GM19193 (cell line): ENCODE results near the gene OSM.

Experiments used
- POLR2A ChIP-seq: IDR thresholded peaks from 4 replicates; pipeline ENCODE4 v1.6.1; 2011; ENCODE audit not compliant: insufficient read depth, insufficient read length; ENCODE audit errors: extremely low read depth

OSM gene

DNA sequence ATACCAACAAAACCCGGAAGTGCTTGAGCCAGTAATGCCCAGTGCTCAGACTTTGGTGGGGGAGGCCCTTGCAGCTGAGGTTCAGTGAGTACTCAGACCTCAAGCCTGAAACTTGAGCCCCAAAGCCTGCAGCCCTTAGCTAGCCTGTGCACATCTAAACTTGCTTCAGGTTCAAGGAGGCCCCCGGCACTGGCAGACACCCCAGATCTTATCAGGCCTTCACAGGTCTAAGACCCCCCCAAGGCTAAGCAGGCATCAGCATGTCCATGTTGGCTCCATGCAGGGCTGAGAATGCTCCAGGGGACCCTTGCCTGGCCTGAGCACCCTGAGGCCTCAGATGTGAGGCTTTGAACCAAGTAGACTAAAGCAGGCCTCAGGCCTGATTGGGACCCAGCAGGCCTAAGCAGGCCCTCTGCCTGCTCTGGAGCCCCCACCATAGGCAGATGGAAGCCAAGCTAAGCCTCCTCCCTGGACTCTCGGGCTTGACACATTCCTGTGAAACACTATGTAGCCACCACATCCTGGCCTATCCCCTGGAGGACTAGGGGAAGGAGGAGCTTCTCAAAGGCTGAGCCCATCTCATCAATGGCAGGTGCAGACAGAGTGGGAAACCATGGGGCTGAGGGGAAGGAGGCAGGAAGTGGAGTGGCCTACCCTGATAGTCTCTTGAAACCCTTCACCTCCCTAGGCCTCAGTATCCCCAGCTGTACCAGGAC lies 23.8 kb upstream of the OSM start:
- TF ChIP-seq POLR2A: peak; percentile 0

DNA sequence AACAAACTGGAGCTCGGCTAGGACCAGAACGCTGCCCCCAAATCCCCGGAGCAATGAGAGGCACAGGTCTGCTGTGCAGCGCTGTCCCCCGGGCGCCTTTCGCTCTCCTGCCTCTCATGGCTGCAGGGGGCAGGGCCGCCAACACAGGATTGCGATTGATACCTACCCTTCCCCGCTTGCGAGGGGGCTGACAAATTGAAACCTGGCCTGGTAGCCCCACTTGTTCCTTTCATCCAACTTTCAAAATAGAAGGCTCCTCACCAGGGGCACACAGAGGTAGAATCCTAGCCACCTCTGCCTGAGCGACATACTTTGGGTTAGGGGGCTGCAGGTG lies 23.3 kb upstream of the OSM start:
- no peak for TF ChIP-seq POLR2A

DNA sequence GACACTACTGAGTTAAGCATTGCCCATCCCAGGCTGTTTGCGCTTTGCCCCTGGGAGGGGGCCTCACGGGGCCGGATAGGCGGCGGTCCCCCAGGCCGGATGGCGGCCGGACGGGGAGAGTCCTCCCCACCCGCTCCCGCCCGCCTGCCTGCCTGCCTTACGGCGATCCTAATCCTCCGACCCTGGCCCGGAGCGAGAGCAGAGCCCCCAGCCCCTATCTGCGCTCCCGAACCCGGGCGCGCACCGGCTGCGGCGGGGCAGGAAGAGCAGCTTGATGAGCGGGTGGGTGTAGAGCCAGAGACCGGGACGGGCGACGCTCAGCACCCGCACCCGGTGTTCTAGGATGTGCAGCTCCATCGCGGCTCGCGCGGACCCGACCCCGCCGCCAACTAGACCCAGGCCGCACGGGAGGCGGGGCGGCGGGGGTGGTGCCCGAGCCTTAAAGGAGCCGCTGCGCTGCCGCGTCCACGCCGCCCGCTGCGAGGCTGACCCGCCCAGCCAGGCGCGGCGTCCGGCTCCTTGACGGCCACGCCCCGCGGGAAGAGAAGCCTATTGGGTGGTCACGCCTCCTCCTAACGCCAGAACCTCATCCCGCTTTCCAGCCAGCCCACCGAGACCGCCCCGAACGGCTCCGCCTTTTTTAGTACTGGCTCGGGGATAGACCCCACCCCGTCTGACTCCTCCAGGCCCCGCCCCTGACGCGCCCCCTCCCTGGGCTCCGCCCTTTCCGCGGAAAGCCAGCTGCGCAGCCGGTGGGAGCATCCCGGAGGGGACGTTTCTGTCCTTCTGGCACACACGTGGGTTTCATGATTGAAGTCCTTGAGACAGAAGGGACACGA lies 22.7 kb upstream of the OSM start, which contains the start of gene CASTOR1:
Gene CASTOR1, minus strand, starts transcription at position 365 of the 839 bp plus-strand sequence. Its CDS starts 8 bp downstream, at position 357.
- TF ChIP-seq POLR2A: peak; percentile 50

DNA sequence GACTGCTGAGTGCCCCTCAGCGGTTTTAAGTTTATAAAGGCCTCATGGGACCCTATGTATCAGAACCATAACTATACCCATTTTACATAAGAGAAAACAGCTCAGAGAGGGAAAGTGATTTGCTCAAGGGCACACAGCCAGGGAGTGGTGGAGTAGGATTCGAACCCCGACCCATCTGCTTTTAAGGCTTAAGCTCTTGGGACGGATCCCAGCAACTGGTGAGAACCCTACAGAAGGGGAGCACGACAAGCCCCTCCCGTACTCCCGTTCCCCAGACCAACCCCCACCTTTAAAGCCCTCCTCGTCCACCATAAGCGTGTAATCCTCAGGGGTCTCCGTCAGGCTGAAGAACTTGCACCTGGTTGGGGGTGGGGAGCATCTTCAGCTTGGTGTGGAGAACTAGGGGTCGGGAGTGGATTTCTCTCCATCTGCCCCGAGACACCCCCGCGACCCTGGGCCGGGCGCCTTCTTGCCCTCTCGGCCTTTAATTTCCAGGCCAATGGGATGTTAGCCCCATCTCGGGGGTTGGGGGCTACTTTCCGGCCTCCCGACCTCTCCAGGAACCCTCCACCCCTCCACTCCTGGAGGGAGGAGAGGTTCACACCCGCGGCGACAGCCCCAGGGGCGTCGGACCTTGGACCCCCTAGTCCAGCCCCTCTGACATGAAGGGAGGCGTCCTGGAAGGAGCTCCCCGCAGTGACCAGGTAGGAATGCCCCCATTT lies 21.9 kb upstream of the OSM start:
- no peak for TF ChIP-seq POLR2A

DNA sequence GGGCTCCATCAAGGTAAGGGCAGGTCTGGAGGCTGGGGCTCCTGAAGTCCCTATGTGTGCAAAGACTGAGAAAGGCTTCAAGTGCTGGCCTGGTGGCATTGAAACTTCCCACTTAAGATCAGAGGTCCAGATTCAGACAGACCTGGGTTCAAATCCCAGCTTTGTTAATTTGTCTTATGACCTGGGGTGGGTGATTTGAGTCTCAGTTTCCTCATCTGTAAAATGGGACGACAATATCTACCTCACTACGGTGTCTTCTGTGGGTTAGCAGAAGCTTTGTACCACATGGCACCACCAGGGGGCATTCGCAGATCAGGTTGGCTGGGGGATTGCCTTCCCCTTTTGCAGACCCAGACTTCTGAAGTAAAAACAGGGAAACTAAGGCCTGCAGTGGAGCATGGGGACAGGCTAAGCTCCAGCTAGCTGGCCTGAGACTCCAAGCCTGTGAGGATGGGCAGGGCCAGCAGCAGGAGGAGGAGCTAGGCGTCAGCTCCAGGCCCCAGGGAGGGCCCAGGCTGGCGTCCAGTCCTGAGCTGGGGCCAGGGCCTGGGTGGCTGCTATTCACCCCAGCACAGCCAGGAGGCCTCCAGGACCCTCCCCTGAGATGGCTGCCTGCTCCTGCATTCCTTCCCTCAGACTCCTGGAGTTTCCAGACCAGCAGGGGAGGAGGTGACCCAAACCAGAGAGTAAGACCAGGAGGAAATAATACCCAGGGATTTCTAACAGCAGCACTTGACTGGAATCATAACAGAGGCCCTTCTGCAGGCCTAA lies 21.2 kb upstream of the OSM start:
- no peak for TF ChIP-seq POLR2A

DNA sequence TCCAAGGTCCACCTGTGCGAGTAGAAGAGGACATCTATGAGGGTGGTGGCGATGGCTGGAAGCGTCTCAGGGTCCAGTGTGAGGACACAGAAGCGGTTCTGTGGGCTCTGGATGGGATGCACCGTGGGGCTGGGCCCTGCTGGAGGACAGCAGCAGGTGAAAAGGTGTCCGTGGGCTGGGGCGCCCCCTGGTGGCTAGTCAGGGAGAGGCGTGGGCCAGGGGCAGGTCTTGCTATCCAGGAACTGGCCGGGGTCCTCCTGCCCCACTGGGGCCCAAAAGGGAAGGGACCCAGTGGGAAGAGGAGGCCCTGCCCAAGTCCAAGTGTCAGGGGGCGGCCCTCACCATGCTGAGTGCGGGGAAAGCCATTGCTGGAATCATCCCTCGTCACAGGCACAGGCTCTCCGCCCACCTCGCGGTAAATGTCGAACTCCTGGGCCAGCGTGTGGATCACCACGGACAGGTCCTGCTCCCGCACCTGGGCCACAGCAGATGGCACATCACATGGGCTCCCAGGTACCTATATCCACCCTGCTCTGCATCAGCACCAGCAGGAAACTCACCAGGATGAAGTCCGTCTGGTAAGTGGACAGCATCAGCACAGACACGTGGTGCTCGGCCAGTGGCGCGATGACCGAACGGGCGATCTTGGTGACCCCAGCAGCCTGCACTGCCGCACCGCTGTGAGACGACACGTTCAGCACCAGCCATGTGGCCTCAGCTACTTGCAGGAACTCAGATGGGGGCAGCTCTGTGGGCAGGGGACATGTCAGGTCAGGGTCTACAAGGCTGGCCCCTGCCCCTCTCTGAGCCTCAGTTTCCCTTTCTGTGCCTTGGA lies 20.4 kb upstream of the OSM start:
- TF ChIP-seq POLR2A: no peak

DNA sequence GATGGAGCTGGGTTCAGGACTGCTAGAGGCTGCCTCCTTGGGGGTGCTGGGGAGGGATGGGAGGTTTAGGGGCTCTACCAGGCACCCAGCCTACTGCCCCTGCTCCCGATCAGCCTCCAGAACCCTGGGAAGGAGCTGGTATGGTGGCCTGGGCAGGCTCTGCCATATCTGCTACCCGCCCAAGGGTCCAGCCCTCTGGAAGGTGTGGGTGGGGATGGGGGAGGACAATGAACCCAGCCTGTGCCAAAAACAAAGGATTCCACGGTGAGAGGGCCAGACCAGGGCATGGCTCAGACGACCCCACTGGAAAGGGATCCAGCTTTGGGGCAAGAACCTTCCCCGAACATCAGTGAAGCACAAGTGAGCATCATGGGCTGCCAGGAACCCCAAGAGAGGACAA lies 19.7 kb upstream of the OSM start:
- no peak for TF ChIP-seq POLR2A

DNA sequence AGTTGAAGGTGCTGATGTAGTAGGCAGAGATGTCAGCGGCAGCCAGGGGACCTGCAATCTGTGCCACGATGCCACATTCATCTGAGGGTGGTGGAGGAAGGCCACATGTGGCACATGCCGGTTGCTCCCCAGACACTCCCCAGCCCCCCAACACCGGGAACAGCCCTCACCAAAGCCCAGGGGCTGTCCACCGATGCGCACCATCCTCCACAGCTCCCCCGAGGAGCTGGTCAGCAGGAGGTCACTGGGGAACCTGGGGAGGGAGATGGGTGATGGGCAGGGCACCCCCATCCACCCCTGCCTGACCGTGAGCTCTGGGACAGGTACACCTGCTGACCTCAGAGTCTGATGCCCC lies 19.2 kb upstream of the OSM start:
- TF ChIP-seq POLR2A: no peak

DNA sequence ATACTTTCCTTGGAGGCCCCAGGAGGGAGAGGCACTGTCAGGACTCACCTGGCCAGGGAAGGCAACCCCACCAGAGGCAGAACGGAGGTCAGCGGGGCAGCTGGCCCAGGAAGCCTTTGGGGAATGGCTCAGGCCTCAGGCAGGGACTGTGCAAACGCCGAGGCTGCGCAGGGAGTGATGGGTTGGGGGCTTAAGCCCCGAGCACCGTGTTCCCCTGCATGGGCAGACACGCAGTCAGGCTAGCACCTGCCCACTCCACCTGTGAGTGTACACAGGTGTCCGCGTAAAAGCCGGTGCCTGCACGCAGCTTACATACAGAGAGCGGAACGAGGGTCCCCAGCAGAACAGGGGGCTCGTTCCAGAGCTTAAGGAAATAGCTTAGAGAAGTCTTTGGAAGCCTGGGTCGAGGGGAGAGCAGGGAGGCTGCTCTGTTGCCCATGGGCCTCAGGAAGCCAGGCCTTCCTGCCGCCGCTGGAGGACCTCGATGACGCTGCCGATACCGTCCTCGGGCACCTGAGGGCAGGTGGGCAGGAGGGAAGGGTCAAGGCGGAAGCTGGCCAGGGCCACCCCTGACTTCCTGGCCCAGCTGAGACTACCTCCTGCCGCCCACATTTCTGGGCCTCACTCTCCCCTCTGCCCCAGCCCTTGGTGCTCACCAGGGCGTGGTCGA lies 18.7 kb upstream of the OSM start:
- TF ChIP-seq POLR2A: no peak

DNA sequence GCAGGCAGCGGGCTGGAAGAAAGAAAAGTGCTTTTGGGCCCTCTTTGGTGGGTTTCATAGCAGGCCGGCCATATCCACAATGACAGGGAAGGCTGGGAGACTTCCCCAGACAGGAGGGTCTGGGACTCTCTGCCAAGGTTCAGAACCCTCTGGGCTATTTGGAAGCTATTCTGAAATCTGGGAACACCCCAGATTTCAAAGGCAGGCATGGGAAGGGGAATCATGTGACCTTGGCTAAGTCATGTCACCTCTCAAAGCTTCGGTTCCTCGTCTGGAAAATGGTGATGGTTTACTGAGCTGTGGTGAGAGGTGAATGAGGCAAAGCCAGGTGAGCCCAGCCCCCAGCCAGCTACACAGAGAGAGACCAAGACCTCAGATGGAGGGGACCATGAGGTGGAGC lies 18.0 kb upstream of the OSM start:
- no peak for TF ChIP-seq POLR2A

DNA sequence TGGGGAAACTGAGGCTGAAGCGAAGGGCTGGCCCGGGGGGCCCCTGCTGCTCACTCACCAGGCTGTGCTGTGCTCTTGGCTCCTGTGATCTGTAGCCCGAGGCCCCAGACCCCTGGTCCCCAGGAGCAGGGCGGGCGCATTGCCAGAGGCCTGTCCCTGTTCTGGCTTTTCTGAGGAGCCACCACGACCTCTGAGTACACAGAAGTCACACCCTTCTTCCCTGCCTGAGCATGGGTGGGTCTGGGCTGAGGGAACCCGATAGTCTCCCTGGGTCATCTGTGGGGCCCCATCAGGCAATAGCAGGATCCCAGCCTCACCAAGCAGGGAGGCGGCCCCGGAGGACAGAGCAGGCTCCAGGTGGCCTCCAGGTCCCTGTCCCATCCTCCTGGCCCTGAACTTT lies 17.5 kb upstream of the OSM start:
- no peak for TF ChIP-seq POLR2A

DNA sequence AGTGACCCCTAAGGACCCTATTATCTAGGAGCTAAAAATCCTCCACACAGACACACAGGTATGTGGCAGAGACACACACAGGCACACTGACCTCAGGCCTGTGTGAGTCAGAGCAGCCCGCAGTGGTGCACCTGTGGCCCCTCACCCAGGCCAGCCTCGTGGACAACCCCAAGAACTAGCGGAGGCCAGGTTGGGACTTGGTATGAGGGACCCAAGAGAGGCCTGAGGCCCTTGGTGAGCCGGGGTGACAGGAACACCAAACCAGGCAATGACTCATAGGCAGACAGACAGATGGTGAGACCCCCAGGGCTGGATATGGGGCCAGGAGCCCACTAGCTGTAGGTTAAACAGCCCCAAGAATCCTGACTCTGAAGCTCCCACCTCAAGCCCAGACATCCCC lies 16.7 kb upstream of the OSM start:
- no peak for TF ChIP-seq POLR2A

DNA sequence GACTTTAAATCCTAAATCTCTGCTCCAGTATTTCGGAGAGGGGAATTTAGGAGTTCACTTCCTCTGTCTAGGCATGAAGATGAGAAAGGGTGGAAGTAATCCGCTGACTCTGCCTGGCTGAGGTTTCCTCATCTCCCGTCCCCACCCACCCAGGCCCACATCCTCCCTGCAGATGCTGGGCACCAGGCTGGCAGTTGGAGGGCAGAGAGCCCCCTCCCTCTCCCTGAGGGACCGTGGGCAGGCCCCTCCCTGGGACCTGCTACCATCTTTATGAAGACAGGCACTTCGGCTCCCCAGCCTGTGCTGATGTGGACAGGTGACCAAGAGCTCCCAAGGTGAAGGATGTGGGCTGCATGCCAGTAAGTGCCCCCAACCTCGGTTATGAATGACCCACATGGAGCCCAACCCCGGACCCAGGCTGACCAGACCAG lies 16.0 kb upstream of the OSM start:
- no peak for TF ChIP-seq POLR2A
